Neural progenitor cell (in vitro differentiated cells): ENCODE data around the gene NPTXR. TPM values are rescaled to one million over a fixed set of nuclear protein-coding genes. Genes with fewer than 3 reads are reported as not detected.
A peak's percentile ranks its signal among the peaks of the same experiment; 100 is the strongest.
"Not testable (repeated sequence)": the region's sequence is repeated elsewhere in the genome, so short reads cannot be mapped to it uniquely, and the experiment has no call there.

Source experiments
- DNase-seq: peaks from one replicate; pipeline ENCODE4 v3.0.0-alpha.2; 2016; ENCODE audit warnings: low spot score
- H2AFZ ChIP-seq: fragments of 200-600 bp; sonication (generic); replicated peaks from 2 replicates; pipeline ENCODE4 v1.6.1; 2016; ENCODE audit warnings: antibody characterized with exemption
- H3F3A ChIP-seq: fragments of 200-600 bp; sonication (generic); 2 replicates; pipeline ENCODE4 v1.6.1; 2016; ENCODE audit warnings: antibody characterized with exemption, low read depth
- H3K27ac ChIP-seq: fragments of 200-600 bp; sonication (generic); 2 replicates; pipeline ENCODE4 v1.5.1; 2016; ENCODE audit warnings: mild to moderate bottlenecking
- H3K27me3 ChIP-seq: fragments of 200-600 bp; sonication (generic); 2 replicates; pipeline ENCODE4 v1.6.1; 2016; ENCODE audit warnings: mild to moderate bottlenecking, moderate library complexity
- H3K36me3 ChIP-seq: fragments of 200-600 bp; sonication (generic); 2 replicates; pipeline ENCODE4 v1.5.1; 2016
- H3K4me1 ChIP-seq: fragments of 200-600 bp; sonication (generic); 2 replicates; pipeline ENCODE4 v1.6.1; 2016; ENCODE audit warnings: mixed run types
- H3K4me2 ChIP-seq: fragments of 200-600 bp; sonication (generic); 2 replicates; pipeline ENCODE4 v1.6.1; 2016
- H3K4me3 ChIP-seq: fragments of 200-600 bp; sonication (generic); 2 replicates; pipeline ENCODE4 v1.5.1; 2016
- H3K79me2 ChIP-seq: fragments of 200-600 bp; sonication (generic); 2 replicates; pipeline ENCODE4 v1.6.1; 2016; ENCODE audit warnings: low read depth
- H3K9ac ChIP-seq: fragments of 200-600 bp; sonication (generic); 2 replicates; pipeline ENCODE4 v1.6.1; 2016
- H3K9me3 ChIP-seq: fragments of 200-600 bp; sonication (generic); 2 replicates; pipeline ENCODE4 v1.5.1; 2016; ENCODE audit warnings: low read depth
- H4K20me1 ChIP-seq: fragments of 200-600 bp; sonication (generic); 2 replicates; pipeline ENCODE4 v1.6.1; 2016; ENCODE audit warnings: low read depth
- H3K27ac Mint-ChIP-seq: 3 replicates; pipeline ENCODE4 v1.8.0; 2021; ENCODE audit warnings: mixed read lengths
- H3K27me3 Mint-ChIP-seq: 2 replicates; pipeline ENCODE4 v1.8.0; 2022; ENCODE audit warnings: low read depth, mild to moderate bottlenecking, inconsistent platforms, moderate library complexity, mixed read lengths; ENCODE audit not compliant: insufficient read depth
- H3K36me3 Mint-ChIP-seq: 3 replicates; pipeline ENCODE4 v1.8.0; 2021; ENCODE audit warnings: mixed read lengths
- H3K4me1 Mint-ChIP-seq: 3 replicates; pipeline ENCODE4 v1.8.0; 2021; ENCODE audit warnings: mixed read lengths
- H3K4me3 Mint-ChIP-seq: 3 replicates; pipeline ENCODE4 v1.8.0; 2021; ENCODE audit warnings: mild to moderate bottlenecking, moderate library complexity, mixed read lengths
- H3K9me3 Mint-ChIP-seq: 3 replicates; pipeline ENCODE4 v1.8.0; 2020; ENCODE audit warnings: mixed read lengths
- CTCF ChIP-seq: fragments of 200-600 bp; sonication (generic); IDR thresholded peaks from 2 replicates; pipeline ENCODE4 v1.5.1; 2017; ENCODE audit warnings: antibody characterized with exemption, mild to moderate bottlenecking
- EZH2 ChIP-seq: fragments of 200-600 bp; sonication (generic); IDR thresholded peaks from 2 replicates; pipeline ENCODE4 v1.6.1; 2017; ENCODE audit warnings: antibody characterized with exemption, mild to moderate bottlenecking, moderate library complexity
- EZH2phosphoT487 ChIP-seq: fragments of 200-600 bp; sonication (generic); IDR thresholded peaks from 2 replicates; pipeline ENCODE4 v1.6.1; 2017; ENCODE audit warnings: antibody characterized with exemption
- total RNA-seq: library from RNA; depleted of rRNA; stranded (reverse); fragments of >200 nt; gene quantifications from 2 replicates; pipeline ENCODE4 v1.2.3, GENCODE V29; 2015; ENCODE audit warnings: low replicate concordance

NPTXR gene
- total RNA-seq, 1 donor from 2014 or later: 0.99 TPM

GRCh38 chr22:38860283-38861169 lies 16.7 kb upstream of the NPTXR start:
- Histone ChIP-seq H3K9ac (no peak overlapping the region), H3F3A (peaks cover 30% of the 10 kb centered on the region), H3K27ac (no peak overlapping the region), H3K9me3 (no peaks in the 10 kb centered on the region), H3K27me3 (no peaks in the 10 kb centered on the region), H4K20me1 (peaks cover 70% of the 10 kb centered on the region), H2AFZ (no peak overlapping the region), H3K79me2 (no peaks in the 10 kb centered on the region), H3K36me3 (no peaks in the 10 kb centered on the region), H3K4me1 (peaks cover 38% of the 10 kb centered on the region), H3K4me2 (no peak overlapping the region), H3K4me3 (no peak overlapping the region)
- TF ChIP-seq EZH2 (no peak), CTCF (no peak), EZH2phosphoT487 (no peak)
- Mint-ChIP-seq H3K4me1 (peaks cover 39% of the 10 kb centered on the region), H3K9me3 (no peaks in the 10 kb centered on the region), H3K36me3 (no peaks in the 10 kb centered on the region), H3K4me3 (no peak overlapping the region), H3K27me3 (peaks cover 17% of the 10 kb centered on the region), H3K27ac (no peak overlapping the region)
- peak; percentile 30 for DNase-seq

GRCh38 chr22:38859581-38860282 lies 15.9 kb upstream of the NPTXR start:
- no peak overlapping the region for H3K4me3 ChIP-seq
- H3K4me1 ChIP-seq: peaks cover 38% of the 10 kb centered on the region
- H3K36me3 Mint-ChIP-seq: no peaks in the 10 kb centered on the region
- TF ChIP-seq EZH2phosphoT487 (no peak), EZH2 (no peak), CTCF (no peak)
- no peak overlapping the region for H3K27ac Mint-ChIP-seq
- H3K4me1 Mint-ChIP-seq: peaks cover 39% of the 10 kb centered on the region
- H2AFZ ChIP-seq: no peak overlapping the region
- DNase-seq: no peak
- no peaks in the 10 kb centered on the region for H3K9me3 Mint-ChIP-seq
- peaks cover 20% of the 10 kb centered on the region for H3K27me3 Mint-ChIP-seq
- peaks cover 62% of the 10 kb centered on the region for H4K20me1 ChIP-seq
- no peaks in the 10 kb centered on the region for H3K79me2 ChIP-seq
- no peak overlapping the region for H3K4me3 Mint-ChIP-seq
- no peak overlapping the region for H3K27ac ChIP-seq
- peaks cover 30% of the 10 kb centered on the region for H3F3A ChIP-seq
- no peaks in the 10 kb centered on the region for H3K36me3 ChIP-seq
- no peak overlapping the region for H3K4me2 ChIP-seq
- no peaks in the 10 kb centered on the region for H3K27me3 ChIP-seq
- no peak overlapping the region for H3K9ac ChIP-seq
- no peaks in the 10 kb centered on the region for H3K9me3 ChIP-seq

GRCh38 chr22:38858492-38858891 lies 14.7 kb upstream of the NPTXR start:
- Histone ChIP-seq H2AFZ (no peak overlapping the region), H4K20me1 (peaks cover 49% of the 10 kb centered on the region), H3K9me3 (no peaks in the 10 kb centered on the region), H3K9ac (no peak overlapping the region), H3K27ac (no peak overlapping the region), H3F3A (peaks cover 35% of the 10 kb centered on the region), H3K4me2 (peak overlapping the region; percentile 51), H3K4me3 (no peak overlapping the region), H3K27me3 (no peaks in the 10 kb centered on the region), H3K36me3 (no peaks in the 10 kb centered on the region), H3K4me1 (peaks cover 44% of the 10 kb centered on the region), H3K79me2 (no peaks in the 10 kb centered on the region)
- peaks cover 42% of the 10 kb centered on the region for H3K4me1 Mint-ChIP-seq
- no peaks in the 10 kb centered on the region for H3K36me3 Mint-ChIP-seq
- no peaks in the 10 kb centered on the region for H3K9me3 Mint-ChIP-seq
- H3K27ac Mint-ChIP-seq: peak overlapping the region; percentile 89
- DNase-seq: peak; percentile 53
- H3K27me3 Mint-ChIP-seq: peaks cover 20% of the 10 kb centered on the region
- H3K4me3 Mint-ChIP-seq: peak overlapping the region; percentile 48
- TF ChIP-seq EZH2 (no peak), CTCF (no peak)

- Mint-ChIP-seq H3K4me1 (peaks cover 47% of the 10 kb centered on the region), H3K27me3 (peaks cover 29% of the 10 kb centered on the region)
- H3K27ac ChIP-seq, H3K9ac ChIP-seq, DNase-seq, H3K9me3 ChIP-seq, H3K27ac Mint-ChIP-seq, H2AFZ ChIP-seq, H3K4me3 ChIP-seq, H3K4me2 ChIP-seq, H3K9me3 Mint-ChIP-seq, H3K79me2 ChIP-seq, H3K36me3 ChIP-seq, H3K36me3 Mint-ChIP-seq, H3K4me3 Mint-ChIP-seq: not testable (repeated sequence)
- Histone ChIP-seq H3K27me3 (peaks cover 21% of the 10 kb centered on the region), H4K20me1 (peaks cover 11% of the 10 kb centered on the region), H3K4me1 (peaks cover 32% of the 10 kb centered on the region), H3F3A (peaks cover 31% of the 10 kb centered on the region)
These were observed 10.6 kb upstream of the NPTXR start for GRCh38 chr22:38854476-38854875.

GRCh38 chr22:38853883-38854282 lies 10.1 kb upstream of the NPTXR start:
- not testable (repeated sequence) for H4K20me1 ChIP-seq, H3K27ac ChIP-seq, DNase-seq, H3K9ac ChIP-seq, H3K9me3 ChIP-seq, H3K4me3 Mint-ChIP-seq, H2AFZ ChIP-seq, H3K4me3 ChIP-seq, H3K36me3 ChIP-seq, H3K79me2 ChIP-seq, H3K27ac Mint-ChIP-seq, H3K9me3 Mint-ChIP-seq, H3K36me3 Mint-ChIP-seq
- H3K27me3 Mint-ChIP-seq: peaks cover 30% of the 10 kb centered on the region
- Histone ChIP-seq H3K27me3 (peaks cover 27% of the 10 kb centered on the region), H3K4me2 (peak overlapping the region; percentile 68), H3F3A (peaks cover 30% of the 10 kb centered on the region), H3K4me1 (peaks cover 26% of the 10 kb centered on the region)
- peaks cover 42% of the 10 kb centered on the region for H3K4me1 Mint-ChIP-seq
